HG02610 (cell line): ENCODE results near the gene RAPGEF2.
A peak's percentile ranks its signal among the peaks of the same experiment; 100 is the strongest.
"Not testable (repeated sequence)": the region's sequence is repeated elsewhere in the genome, so short reads cannot be mapped to it uniquely, and the experiment has no call there.

Source experiments
- ATAC-seq: cut with Tn5 transposase; IDR thresholded peaks from one replicate; pipeline ENCODE4 v1.9.1; 2021; ENCODE audit warnings: mild to moderate bottlenecking, moderate library complexity; ENCODE audit not compliant: unreplicated experiment

Gene RAPGEF2

DNA sequence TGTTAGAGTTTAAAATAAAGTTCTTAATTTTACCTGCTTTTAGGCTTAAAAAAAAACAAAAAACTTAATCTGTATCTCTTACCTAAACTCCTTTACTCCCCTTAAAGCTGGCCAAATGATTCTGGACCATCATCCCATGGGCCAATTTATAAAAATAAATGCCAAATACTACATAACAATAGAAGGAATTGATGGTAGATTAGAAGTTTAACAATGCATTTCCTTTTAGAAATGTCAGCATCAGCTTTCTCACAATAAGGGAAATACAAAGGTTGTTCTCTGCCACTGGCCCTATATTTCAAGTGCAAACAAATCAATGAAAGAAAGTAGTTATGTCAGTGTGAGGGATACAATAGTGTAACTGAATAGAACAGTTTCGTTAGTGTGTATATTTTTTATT is 5.7 kb upstream of the RAPGEF2 start:
- no peak for ATAC-seq

DNA sequence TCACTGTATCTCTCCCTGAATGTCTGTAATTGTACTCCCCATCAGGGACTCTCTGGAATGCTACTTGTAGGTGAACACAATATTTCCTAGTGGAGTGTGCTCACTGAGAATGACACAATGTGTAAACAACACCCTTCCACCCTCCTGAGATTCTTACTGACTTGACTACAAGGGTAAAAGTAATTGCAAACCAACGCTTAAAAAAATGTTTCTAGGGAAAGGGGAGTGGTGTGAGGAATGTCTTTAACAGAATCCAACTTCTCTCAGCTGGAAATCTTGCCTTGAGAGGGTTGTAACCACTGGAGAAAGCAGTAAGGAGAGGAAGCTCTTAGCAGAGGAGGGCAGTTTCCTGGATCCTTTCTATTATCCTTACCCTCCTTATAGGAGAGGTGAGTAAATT is 5.1 kb upstream of the RAPGEF2 start:
- no peak for ATAC-seq

DNA sequence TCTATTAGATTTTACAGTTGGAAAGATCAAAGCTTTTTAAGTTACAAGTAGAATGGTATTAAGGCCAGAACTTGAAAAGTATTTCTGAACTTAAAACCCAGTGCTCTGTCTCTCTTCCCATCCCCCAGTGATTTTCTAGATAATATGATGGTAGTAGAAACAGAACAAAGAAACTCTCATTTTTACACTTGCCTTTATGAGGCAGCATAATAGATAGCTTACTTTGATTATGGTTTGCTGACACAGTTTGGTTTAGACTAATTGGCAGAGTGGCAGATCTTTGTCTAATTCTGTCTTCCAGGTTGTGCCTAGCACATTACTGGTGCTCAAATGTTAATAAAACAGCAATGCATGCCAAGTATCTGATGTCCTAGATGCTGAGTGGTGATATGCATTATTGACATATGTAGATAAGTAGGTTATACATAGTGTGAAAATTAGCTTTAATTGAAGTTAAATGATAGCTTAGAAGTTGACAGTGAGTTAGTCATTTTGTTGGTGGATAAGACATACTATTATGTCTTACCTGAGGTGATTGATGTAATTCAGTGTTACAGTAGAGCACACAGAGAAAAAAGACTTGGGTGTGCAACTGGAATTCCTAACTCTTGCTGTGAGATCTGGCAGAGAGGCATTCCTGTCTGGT is 4.3 kb upstream of the RAPGEF2 start:
- ATAC-seq: no peak

DNA sequence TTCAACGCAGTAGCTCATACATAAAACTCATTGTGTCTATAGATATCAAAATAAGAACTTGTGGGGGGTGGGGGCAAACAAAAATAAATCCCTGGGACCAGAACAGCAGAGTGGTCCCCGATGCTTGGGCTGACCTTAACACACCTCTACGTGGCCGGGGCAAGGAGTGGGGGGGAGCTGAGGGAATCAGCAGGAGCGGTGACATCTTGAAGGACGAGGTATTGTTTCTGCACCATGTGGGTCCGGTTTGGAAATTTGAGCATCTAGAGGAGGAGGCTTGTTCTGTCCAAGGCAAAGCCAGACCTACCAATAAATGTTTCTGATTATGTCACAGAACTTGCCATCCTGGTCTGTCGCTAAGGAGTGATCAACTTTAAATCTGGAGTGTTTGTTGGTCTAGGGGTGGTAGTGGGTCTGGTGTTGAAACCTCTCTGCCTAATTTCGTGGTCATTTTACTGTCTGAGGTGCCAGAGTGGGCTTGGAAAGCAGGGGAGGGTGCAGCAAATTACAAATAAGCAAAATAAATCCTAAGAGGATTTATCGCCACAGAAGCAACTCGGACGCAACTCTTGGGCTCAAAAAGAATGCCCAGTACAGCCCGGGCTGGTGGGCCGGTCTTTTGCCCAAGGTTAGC is 774 bp upstream of the RAPGEF2 start:
- no peak for ATAC-seq

DNA sequence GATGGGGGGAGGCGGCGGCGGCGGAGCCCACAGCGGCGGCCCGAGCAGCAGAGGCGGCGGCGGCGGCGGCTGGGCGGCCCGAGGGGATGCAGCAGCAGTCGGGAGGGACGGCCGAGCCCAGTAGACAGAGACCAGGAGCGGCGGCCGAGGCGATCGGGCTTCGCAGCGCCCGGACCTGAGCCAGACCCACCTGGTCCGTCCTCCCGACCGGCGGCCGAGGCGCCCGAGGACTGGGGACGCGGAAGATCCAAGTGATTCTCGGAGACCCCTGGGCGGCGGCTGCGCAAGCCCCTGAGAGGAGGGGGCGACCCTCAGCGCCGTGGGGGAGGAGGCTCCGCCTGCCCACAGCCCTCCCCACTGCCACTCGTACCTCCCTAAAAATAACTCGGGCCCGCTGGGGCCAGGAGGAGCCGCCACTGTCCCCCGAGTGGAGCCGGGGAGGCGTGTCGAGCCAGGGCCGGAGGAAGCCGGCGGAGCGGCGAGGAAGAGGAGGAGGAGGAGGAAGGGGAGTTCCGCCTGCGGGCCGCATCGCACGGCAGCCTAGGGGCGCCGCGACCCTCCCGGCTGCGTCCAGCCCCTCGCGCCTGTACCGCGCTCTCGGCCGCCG is 608 bp downstream of the RAPGEF2 start:
- peak; percentile 20 for ATAC-seq

DNA sequence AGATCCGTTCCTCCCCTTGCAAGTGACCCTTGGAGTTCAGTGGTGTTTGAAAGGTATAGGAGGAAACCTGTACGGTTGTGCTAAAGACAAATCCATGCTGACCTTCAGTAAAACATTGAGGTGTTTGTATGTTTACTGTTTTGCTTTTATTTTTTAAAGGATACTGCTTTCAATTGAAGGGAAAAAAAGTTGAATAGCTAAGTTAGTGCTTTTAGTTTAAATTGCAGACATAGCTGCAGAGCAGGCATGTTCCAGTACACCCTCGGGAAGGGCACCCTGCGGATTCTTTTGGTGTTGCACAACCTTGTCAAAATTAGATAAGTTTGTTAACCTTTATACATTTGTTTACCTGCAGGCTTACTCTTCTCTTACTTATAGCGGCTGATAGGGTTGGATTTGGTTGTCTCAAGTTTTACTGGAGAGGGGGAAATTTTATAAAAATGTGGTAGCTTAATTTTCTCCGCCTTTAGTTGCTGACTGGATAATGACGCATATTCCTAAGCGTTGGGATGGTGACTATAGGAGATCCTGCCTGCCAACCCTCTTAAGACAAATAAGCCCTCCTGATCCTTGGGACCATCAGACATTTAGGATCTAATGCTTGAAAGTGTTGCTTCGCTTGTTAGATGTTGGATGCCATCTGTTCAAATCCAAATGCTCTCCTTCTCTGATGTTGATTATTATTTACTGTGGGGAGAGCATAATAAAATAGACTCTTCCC is 2.0 kb downstream of the RAPGEF2 start:
- ATAC-seq: no peak

DNA sequence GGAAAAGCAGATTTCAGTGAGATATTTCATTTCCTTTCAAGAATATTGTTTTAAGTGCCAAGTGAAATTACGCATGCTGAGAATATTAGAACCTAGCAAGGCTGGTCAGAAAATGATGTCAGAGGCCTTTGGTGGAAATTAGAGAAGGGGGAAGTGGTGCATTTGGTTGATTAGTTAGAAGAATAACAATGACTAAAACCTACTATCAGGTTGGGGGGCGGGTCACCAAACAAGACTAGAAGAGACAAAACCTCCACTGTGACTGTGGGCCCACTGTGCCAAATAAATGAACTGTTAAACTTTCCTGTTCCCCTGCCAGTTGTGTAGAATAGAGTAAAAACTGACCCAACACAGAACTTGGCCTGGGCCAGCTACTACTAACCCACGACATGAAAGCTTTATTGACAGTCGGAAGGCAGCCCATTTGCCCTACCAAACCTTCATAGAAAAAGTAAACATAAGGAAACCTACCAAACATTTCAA is 2.9 kb downstream of the RAPGEF2 start:
- ATAC-seq: peak; percentile 26

DNA sequence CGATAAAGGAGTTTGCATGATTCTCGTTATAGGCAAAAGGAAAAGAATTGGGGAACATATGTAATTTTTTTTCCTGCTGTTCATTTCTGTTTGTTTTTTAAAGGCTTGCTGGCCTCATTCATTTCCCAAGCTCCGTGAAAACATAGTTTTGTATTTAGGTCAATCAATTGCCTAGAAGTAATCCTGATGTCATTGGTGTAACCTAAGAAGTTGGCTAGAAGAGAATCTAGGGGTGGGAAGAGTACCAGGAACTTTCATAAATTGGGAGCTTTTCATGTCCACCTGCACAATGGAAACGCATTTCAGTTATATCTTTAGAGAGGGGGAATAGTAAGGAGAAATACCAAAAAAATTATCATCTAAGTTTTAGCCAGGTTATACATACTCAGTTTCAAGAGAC is 3.8 kb downstream of the RAPGEF2 start:
- no peak for ATAC-seq

DNA sequence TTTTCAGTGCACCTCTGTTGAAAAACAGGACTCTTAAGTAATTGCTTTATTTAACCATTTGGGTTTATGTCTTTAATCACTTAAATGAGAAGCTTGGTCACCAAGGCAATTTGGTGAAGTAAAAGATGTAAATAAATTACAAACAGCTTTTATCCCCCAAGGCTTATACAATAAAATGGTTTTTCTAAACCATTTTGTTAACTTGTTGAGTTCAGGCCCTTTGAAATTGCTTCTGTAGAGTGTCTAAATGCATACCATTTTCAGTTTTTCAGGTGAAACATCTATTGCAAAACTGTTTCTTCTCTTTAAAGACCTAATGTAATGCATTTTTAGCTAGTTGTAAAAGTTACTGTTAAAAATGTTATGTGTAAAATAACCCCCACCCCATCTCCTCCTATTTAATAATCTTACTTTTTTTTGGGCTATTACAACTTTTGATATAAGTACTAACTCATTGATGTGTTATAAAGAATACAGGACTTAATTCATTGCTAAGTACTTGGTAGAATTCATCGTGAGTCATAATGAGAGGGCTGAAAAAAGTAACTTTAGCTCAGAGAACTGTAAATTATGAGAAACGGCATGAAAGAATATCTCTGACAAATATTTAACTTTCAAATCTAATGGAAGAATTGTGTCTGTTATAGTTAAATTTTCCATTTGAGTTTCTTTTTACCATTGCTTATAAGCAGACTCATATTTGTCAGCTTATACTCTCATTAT is 4.5 kb downstream of the RAPGEF2 start:
- no peak for ATAC-seq

DNA sequence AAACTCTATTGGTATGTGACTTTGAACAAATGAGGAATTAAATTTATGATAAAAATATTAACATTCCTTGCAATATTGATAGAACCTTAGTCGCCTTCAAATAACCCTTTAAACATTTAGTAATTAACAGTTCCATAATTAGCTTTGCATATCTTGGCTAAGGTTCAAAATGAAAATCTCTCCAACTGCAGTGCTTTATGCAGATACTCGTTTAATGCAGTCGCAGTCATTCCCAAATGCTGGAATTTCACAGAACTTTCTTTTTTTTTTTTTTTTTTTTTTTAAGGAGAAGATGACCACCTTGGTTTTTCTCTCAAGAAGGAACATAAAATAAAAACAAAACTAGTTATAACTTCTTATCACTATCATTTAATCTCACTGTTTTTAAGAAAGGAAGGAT is 5.2 kb downstream of the RAPGEF2 start:
- ATAC-seq: no peak

DNA sequence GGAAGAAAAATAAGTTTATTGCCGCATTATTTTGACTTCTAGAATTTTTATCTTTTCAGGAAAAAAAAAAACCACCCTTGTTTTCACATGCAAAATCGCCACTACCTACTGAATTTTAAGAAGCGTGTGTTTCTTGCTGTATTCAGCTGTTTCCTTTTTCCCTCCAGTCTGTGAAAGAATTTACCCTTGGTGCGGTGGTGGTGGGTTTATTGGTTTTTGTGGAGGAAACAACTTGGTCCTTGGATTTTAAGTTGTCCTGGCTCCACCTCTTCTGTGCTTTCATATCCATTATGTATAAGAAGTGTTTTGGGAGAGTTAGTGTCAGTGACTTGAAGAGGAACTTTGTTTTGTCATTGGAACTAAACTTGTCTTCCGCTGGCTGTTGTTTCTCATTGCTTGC is 8.1 kb downstream of the RAPGEF2 start:
- ATAC-seq: no peak

DNA sequence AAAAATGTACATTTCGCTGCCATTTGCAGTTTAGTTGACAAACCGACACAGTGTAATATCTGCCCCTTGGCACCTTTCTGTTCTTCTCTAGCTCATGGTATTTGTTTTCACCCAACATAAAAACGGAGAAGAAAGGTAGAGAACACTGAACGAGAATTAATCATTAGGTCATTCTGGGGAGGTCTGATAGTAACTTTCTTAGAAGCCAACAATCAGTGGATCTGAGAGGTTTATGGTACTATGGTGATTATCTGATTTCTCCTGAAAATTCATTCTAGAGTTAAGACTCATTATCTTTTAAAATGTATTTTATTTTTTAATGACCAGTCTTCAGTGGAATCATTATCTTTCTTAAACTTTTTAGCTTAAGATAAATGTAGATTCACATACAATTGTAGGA is 8.5 kb downstream of the RAPGEF2 start:
- no peak for ATAC-seq

DNA sequence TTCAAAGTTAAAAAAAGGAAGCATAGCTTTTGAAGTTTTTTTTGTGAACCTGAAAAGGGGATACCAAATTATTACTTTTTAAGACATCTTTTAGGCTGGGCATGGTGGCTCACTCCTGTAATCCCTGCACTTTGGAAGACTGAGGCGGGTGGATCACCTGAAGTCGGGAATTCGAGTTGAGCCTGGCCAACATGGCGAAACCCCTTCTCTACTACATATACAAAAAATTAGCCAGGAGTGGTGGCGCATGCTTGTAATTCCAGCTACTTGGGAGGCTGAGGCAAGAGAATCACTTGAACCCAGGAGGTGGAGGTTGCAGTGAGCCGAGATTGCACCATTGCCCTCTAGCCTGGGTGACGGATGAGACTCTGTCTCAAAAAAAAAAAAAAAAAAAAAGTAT is 10.5 kb downstream of the RAPGEF2 start:
- not testable (repeated sequence) for ATAC-seq

DNA sequence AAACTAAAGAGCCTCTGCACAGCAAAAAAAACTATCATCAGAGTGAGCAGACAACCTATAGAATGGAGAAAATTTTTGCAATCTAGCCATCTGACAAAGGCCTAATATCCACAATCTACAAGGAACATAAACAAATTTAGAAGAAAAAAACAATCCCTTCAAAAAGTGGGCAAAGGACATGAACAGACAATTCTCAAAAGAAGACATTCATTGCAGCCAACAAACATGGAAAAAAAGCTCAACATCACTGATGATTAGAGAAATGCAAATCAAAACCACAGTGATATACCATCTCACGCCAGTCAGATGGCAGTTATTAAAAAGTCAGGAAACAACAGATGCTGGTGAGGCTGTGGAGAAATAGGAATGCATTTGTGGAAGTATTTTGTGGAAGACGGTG is 13.2 kb downstream of the RAPGEF2 start:
- not testable (repeated sequence) for ATAC-seq

DNA sequence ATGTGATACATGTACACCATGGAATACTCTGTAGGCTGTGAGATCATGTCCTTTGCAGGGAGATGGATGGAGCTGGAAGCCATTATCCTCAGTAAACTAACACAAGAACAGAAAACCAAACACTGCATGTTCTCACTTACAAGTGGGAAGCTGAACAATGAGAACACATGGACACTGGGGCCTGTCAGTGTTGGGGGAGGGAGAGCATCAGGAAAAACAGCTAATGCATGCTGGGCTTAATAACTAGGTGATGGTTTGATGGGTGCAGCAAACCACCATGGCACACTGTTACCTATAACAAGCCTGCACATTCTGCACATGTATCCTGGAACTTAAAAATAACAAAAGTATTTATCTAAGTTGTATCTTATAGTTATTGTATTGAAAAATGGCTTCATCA is 13.8 kb downstream of the RAPGEF2 start:
- not testable (repeated sequence) for ATAC-seq

DNA sequence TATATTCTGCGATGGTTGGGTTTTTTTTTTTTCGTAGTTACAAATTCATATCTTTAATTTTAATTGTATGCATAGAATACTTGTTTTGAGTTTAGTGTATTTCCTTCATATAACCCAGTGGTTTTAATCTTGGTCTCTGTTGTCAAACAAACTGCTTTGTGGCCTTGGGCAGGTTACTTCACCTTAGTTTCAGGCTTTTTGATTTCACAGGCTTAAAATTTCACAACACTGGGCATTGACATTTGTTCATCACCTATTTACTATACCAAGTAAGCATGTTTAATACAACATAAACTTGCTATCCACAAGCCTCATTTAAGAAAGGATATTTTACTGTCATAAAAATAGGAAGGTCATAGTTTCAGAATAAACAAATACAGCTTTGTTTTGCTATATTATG is 14.7 kb downstream of the RAPGEF2 start:
- no peak for ATAC-seq

DNA sequence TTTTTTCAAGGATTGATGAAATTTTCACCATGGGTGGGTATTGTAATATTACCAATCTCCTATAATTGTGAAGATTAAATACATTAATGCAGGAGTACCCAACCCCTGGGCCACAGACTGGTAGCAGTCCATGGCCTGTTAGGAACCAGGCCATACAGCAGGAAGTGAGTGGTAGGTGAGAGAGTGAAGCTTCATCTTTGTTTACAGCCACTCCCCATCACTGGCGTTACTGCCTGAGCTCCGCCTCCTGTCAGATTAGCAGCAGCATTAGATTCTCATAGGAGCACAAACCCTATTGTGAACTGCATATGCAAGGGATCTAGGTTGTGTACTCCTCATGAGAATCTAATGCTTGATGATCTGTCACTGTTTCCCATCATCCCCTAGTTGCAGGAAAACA is 15.1 kb downstream of the RAPGEF2 start:
- ATAC-seq: no peak

DNA sequence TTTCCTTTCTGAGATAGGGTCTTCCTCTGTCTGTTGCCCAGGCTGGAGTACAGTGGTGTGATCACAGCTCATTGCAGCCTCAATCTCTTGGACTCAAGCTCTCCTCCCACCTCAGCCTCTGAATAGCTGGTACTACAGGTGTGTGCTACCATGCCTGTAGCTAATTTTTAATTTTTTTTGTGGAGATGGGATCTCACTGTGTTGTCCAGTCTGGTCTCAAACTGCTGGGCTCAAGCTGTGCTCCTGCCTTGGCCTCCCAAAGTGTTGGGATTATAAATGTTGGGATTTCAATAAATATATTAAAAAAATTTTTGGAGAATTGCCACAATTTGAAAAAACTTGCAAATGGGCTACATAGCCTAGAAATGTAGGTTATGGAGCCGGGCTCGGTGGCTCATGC is 18.5 kb downstream of the RAPGEF2 start:
- ATAC-seq: no peak

DNA sequence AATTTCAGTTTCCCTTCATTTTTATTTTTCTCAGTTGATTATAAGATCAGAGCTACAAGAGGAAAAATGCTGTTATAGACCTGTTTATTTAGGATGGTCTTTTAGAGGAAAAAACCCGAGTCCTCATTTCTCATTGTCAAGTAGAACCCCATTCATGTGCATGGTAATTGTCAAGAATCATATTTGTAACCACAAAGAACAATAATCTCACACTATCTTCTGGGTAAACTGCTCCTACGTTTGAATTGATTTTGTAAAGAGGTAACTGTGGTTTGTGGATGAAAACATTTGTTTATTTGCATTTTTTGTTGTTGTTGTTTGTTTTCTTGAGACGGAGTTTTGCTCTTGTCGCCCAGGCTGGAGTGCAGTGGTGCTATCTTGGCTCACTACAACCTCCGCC is 23.8 kb downstream of the RAPGEF2 start:
- no peak for ATAC-seq

DNA sequence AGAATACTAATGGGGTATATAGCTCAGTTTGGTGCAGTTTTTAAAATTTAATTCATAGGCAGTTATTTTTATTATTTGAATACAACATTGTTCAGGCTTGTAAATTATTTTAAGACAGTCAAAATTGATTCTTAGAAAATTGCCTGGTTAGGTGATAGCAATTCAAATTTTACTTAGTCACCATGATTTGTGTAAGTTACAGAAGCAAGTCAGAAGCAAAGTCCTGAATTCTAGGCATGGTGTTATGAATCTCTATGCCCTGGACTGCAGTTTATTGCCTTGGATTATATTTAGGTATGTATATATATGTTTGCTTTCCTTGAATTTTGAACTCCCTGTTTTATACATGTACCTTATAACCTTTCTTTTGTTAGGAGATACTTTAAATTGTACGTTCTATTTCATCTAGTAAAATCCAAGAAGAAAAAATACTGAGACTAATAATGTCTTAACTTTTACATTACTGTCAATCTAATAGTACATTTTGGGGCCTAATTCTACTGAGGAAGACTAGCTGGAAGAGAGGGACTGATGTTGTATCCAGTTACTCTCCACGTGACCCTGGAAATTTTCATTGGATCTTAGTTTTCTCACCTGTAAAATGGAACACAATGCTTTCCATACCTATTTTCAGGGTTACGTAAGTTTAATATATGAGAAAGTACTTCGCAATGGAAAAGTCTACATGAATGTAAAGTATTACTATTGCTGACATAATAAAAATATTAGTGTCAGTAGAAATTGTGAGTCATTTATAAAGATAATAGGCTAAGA is 25.1 kb downstream of the RAPGEF2 start:
- no peak for ATAC-seq
